GM12873 (cell line): Measurements from ENCODE around the gene GTF2H1.

Experiments
- TF ChIP-seq, protein P1 (sequence below): IDR thresholded peaks from 2 replicates; pipeline ENCODE4 v1.5.1; 2012; ENCODE audit warnings: low read depth, mild to moderate bottlenecking, moderate library complexity, low read length, control low read depth; ENCODE audit not compliant: insufficient read depth; ENCODE audit errors: missing control alignments

Gene GTF2H1

DNA sequence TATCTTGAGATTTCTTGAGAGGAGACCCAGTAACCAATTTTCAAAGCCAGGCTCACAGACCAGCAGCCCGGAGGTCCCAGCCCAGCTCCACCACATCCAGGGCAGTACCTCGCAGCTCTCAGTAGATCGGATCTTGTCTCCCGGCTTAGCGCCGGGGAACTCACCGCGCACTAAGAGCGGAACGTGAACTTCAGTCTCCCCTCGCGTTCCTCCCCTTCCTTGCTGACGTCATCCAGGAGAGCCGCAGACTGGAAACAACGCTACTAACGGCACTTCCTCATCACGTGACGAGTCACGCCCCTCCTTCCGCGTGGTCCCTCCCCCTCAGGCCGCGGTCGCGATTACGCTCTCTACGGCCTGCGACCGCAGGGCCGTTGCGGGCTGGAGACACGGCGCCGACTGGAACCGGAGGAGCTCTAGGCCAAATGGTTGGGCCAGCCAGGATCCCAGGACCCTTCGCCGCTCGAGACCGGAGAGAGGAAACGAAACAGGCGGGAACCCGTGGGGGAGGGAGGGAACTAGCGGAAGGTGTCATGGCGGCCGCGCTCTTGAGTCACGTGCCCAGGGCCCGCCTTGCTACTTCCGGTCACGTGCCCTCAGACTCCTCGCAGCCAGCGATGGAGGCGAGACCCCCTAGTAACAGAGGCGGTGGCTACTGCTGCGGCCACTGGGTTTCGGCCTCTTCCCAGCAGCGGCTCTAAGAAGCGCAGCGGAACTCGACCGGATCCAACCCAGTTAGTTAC, at the start of gene GTF2H1, which contains the start of gene HPS5:
Gene GTF2H1, plus strand, starts transcription at position 599 of the 743 bp plus-strand sequence. CDS start 10,508 bp downstream, outside the sequence.
Gene HPS5, minus strand, starts transcription at position 172 of the 743 bp plus-strand sequence. CDS start 4,282 bp downstream, outside the sequence.
- TF ChIP-seq, protein P1, sequence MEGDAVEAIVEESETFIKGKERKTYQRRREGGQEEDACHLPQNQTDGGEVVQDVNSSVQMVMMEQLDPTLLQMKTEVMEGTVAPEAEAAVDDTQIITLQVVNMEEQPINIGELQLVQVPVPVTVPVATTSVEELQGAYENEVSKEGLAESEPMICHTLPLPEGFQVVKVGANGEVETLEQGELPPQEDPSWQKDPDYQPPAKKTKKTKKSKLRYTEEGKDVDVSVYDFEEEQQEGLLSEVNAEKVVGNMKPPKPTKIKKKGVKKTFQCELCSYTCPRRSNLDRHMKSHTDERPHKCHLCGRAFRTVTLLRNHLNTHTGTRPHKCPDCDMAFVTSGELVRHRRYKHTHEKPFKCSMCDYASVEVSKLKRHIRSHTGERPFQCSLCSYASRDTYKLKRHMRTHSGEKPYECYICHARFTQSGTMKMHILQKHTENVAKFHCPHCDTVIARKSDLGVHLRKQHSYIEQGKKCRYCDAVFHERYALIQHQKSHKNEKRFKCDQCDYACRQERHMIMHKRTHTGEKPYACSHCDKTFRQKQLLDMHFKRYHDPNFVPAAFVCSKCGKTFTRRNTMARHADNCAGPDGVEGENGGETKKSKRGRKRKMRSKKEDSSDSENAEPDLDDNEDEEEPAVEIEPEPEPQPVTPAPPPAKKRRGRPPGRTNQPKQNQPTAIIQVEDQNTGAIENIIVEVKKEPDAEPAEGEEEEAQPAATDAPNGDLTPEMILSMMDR: no peak

DNA sequence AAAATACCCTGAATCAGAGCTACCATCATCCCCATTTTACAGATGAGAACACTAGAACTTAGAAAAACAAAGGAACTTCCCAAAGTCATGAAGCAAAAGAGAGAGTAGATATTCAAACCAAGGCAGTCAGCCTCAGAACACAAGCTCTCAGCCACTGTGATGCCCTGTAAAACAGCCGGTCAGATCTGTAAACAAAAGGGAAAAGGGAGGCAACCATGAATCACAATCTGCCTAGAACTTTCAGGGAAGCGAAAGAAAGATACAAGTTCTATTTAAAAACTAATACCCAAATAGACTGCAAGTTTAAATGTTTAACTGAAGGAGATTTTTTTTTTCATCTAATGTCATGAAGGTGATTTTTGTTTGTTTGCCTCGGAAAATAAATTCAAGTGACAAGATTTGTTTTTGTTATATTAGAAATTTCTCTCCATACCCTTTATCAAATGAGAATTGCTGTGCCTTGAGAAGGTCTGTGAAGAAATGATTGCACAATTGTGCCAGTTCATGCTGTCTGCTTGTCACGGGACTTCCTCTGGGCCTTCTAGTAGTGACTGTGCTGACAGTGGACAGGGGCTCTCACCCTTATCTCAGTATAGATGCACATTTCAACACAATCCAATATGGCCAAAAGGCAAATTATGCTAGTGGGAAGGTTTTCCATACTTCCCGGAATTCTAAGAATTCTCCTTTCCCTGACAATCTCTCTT, 44.6 kb upstream of the GTF2H1 start:
- TF ChIP-seq, protein P1: no peak

DNA sequence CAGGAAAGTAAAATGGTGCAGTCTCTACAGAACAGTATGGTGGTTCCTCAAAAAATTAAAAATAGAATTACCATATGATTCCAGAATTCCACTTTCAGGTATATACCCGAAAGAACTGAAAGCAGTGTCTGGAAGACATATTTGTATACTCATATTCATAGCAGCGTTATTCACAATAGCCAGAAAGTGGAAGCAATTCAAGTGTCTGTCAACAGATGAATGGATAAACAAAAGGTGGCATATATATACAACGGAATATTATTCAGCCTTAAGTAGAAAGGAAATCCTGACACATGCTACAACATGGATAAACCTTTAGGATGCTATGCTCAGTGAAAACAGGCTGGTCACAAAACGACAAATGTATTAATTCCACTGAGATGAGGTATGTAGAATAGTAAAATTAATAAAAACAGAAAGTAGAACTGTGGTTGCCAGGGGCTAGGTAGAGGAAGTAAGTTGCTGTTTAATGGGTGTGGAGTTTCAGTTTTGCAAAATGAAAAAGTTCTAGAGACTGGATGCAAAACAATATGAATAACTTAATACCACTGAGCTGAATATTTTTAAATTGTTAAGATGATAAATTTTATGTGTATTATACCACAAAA, 41.8 kb upstream of the GTF2H1 start:
- TF ChIP-seq, protein P1: no peak

DNA sequence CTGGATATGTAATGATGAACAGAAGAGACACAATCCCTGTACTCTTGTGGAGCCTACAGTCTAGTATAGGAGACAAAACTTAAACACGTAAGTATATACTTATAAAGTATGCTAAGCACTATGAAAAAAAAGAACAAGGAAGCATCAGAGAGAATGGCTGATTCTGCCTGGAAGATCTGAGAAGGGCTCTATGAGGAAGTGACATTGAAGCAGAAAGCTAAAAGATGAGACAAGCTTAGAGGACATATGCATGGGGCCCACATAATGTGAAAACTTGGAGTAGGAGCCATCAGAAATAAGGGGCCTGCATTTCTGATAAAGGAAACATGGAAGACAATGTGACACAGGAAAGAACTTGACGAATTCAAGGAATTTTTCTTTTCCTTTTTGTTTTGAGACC, 39.7 kb upstream of the GTF2H1 start:
- TF ChIP-seq, protein P1: no peak

DNA sequence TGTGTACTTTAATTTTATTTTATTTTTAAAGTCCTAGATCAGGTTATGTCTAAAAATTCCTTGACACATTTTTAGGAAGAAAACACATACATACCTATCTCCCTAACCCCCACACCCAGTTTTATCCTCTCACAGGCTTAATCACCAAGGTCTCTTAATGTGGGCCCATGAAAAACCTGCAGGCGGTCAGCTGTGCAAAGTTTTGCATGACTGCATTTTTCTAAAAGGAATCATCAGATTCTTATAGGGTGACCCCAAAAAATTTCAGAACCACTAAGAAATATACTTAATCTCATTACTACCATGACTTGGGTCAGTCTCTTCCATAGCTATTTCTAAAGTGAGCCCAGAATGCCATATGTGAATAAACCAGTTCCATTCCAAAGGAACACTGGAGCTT, 36.5 kb upstream of the GTF2H1 start:
- TF ChIP-seq, protein P1: no peak

DNA sequence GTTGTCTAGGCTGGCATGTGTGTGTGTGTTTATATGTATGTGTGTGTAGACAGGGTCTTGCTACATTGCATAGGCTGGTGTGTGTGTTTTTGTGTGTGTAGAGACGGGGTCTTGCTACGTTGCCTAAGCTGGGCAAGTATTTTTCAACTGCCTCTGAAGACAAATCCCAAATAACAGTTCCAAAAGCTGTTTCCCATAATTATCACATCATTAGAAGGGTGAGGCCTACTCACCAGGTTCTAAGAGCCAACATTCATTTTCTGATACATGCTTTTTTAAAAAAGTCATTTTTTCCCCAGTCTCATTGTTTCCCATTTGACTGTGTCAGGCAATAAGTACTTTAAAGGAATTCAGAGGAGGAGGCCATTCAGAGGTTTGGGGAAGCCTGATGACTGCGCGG, 33.5 kb upstream of the GTF2H1 start:
- TF ChIP-seq, protein P1: no peak

DNA sequence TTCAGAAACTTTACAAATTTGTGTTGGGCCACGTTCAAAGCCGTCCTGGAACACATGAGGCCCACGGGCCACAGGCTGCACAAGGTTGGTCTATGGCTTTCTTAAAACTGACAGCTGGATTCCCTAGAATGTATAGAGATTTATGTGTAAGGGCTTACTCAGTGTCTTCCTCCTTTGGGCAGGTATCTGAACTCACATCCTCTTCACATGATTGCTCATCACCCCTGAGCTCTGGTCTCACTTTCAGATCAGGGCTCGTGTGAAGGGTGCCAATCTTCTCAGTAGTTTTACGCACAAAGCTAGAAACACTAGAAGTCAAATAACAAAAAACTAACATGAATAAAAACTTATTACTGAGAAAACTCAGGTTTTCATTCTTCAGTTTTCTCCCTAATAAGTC, 27.5 kb upstream of the GTF2H1 start:
- TF ChIP-seq, protein P1: no peak
